GM19043 (cell line): ENCODE measurements around the gene ABAT.
"Not testable (repeated sequence)": the region's sequence is repeated elsewhere in the genome, so short reads cannot be mapped to it uniquely, and the experiment has no call there.

ENCODE experiments used
- ATAC-seq: cut with Tn5 transposase; IDR thresholded peaks from one replicate; pipeline ENCODE4 v1.9.1; 2021; ENCODE audit warnings: low read depth; ENCODE audit not compliant: unreplicated experiment

ABAT gene

GRCh38 chr16:8739151-8739550 lies 64.7 kb downstream of the ABAT start:
- no peak for ATAC-seq

GRCh38 chr16:8739989-8740704 lies 65.7 kb downstream of the ABAT start:
- ATAC-seq: no peak

- no peak for ATAC-seq
Observed at GRCh38 chr16:8740775-8741355, 66.4 kb downstream of the ABAT start.

GRCh38 chr16:8741636-8742035 lies 67.2 kb downstream of the ABAT start:
- no peak for ATAC-seq

- no peak for ATAC-seq
Observed at GRCh38 chr16:8742068-8742467, 67.7 kb downstream of the ABAT start.

GRCh38 chr16:8748944-8749343 lies 74.5 kb downstream of the ABAT start:
- ATAC-seq: not testable (repeated sequence)

GRCh38 chr16:8751481-8752311 lies 77.3 kb downstream of the ABAT start:
- ATAC-seq: no peak

GRCh38 chr16:8752706-8753105 lies 78.3 kb downstream of the ABAT start:
- ATAC-seq: no peak

- ATAC-seq: no peak
Observed at GRCh38 chr16:8753416-8754054, 79.1 kb downstream of the ABAT start.

GRCh38 chr16:8756755-8757154 lies 82.3 kb downstream of the ABAT start:
- no peak for ATAC-seq

GRCh38 chr16:8758022-8758421 lies 83.6 kb downstream of the ABAT start:
- ATAC-seq: no peak

GRCh38 chr16:8760021-8760420 lies 85.6 kb downstream of the ABAT start:
- ATAC-seq: no peak

GRCh38 chr16:8761078-8761477 lies 86.7 kb downstream of the ABAT start:
- no peak for ATAC-seq

GRCh38 chr16:8762254-8762653 lies 87.8 kb downstream of the ABAT start:
- ATAC-seq: no peak

GRCh38 chr16:8763083-8763482 lies 88.7 kb downstream of the ABAT start:
- ATAC-seq: no peak

GRCh38 chr16:8763899-8764298 lies 89.5 kb downstream of the ABAT start:
- no peak for ATAC-seq

- no peak for ATAC-seq
Observed at GRCh38 chr16:8764525-8765250, 90.3 kb downstream of the ABAT start.

GRCh38 chr16:8767176-8767575 lies 92.8 kb downstream of the ABAT start:
- ATAC-seq: no peak

- no peak for ATAC-seq
Observed at GRCh38 chr16:8768283-8768682, 93.9 kb downstream of the ABAT start.

GRCh38 chr16:8768692-8769091 lies 94.3 kb downstream of the ABAT start:
- ATAC-seq: no peak
